ENCODE data around the gene BAD.

- TF ChIP-seq, protein P1, sequence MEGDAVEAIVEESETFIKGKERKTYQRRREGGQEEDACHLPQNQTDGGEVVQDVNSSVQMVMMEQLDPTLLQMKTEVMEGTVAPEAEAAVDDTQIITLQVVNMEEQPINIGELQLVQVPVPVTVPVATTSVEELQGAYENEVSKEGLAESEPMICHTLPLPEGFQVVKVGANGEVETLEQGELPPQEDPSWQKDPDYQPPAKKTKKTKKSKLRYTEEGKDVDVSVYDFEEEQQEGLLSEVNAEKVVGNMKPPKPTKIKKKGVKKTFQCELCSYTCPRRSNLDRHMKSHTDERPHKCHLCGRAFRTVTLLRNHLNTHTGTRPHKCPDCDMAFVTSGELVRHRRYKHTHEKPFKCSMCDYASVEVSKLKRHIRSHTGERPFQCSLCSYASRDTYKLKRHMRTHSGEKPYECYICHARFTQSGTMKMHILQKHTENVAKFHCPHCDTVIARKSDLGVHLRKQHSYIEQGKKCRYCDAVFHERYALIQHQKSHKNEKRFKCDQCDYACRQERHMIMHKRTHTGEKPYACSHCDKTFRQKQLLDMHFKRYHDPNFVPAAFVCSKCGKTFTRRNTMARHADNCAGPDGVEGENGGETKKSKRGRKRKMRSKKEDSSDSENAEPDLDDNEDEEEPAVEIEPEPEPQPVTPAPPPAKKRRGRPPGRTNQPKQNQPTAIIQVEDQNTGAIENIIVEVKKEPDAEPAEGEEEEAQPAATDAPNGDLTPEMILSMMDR (IDR thresholded peaks at IDR 0.05): no peak
- no peak for TF ChIP-seq POLR2A (IDR thresholded peaks at IDR 0.05)
These were observed 57.0 kb downstream of the BAD start for GRCh38 chr11:64227405-64227956.

Measured in right lobe of liver (tissue), 4 donors.